OCI-LY7 (cell line): ENCODE measurements around the gene TMEM54. TPM values are rescaled to one million over a fixed set of nuclear protein-coding genes. Genes with fewer than 3 reads are reported as not detected.

Experiments
- BruUV-seq: library from RNA; stranded (reverse); fragments of 400-500 nt; replicated peaks from 2 replicates; lab custom pipeline; 2021; lab: Mats Ljungman, UMichigan
- CTCF ChIA-PET: fragments of 300-600 bp; sonication (Branson Sonifier 250); formaldehyde crosslinking; loops from one replicate; lab custom pipeline; 2022; ENCODE audit warnings: antibody characterized with exemption; ENCODE audit not compliant: unreplicated experiment; lab: Charles Lee
- POLR2A ChIA-PET: fragments of 300-600 bp; sonication (Branson Sonifier 250); formaldehyde crosslinking; loops from one replicate; lab custom pipeline; 2022; ENCODE audit warnings: antibody characterized with exemption; lab: Charles Lee
- DNase-seq: peaks from one replicate; pipeline ENCODE4 v3.0.0-alpha.2; 2015; ENCODE audit warnings: low spot score
- H2AFZ ChIP-seq: fragments of 200-600 bp; sonication (generic), shearing (Covaris generic); 2 replicates; pipeline ENCODE4 v1.6.1; 2014; ENCODE audit warnings: mild to moderate bottlenecking, antibody characterized with exemption, low read length, moderate library complexity
- H3K27ac ChIP-seq: fragments of 200-600 bp; sonication (generic); 2 replicates; pipeline ENCODE4 v1.5.1; 2014; ENCODE audit warnings: mixed run types, low read depth, mild to moderate bottlenecking, moderate library complexity, low read length, inconsistent platforms; ENCODE audit not compliant: poor library complexity, severe bottlenecking
- H3K36me3 ChIP-seq: fragments of 200-600 bp; sonication (generic); 2 replicates; pipeline ENCODE4 v1.6.1; 2014; ENCODE audit warnings: mild to moderate bottlenecking, antibody characterized with exemption, low read length, moderate library complexity, mixed read lengths; ENCODE audit not compliant: insufficient read depth
- H3K4me1 ChIP-seq: fragments of 200-600 bp; sonication (generic); 2 replicates; pipeline ENCODE4 v1.5.1; 2014; ENCODE audit warnings: mild to moderate bottlenecking, low read length; ENCODE audit not compliant: insufficient read depth, poor library complexity, severe bottlenecking
- H3K4me2 ChIP-seq: fragments of 200-600 bp; sonication (generic); 2 replicates; pipeline ENCODE4 v1.6.1; 2014; ENCODE audit warnings: mild to moderate bottlenecking, low read length
- H3K4me3 ChIP-seq: fragments of 200-600 bp; sonication (generic); 2 replicates; pipeline ENCODE4 v1.5.1; 2014; ENCODE audit warnings: mild to moderate bottlenecking, low read depth, low read length; ENCODE audit not compliant: poor library complexity, severe bottlenecking
- H3K79me2 ChIP-seq: fragments of 200-600 bp; sonication (generic); 2 replicates; pipeline ENCODE4 v1.6.1; 2016; ENCODE audit warnings: low read depth, mild to moderate bottlenecking, low read length, moderate library complexity, mixed read lengths; ENCODE audit not compliant: insufficient read depth
- H3K9me2 ChIP-seq: fragments of 200-600 bp; sonication (generic); 2 replicates; pipeline ENCODE4 v1.6.1; 2016; ENCODE audit warnings: mild to moderate bottlenecking, low read length, mixed read lengths; ENCODE audit not compliant: insufficient read depth
- H3K9me3 ChIP-seq: fragments of 200-600 bp; sonication (generic); 2 replicates; pipeline ENCODE4 v1.6.1; 2014; ENCODE audit warnings: mild to moderate bottlenecking, mixed run types, low read length, mixed read lengths
- H4K20me1 ChIP-seq: fragments of 200-600 bp; sonication (generic); 2 replicates; pipeline ENCODE4 v1.6.1; 2014; ENCODE audit warnings: mild to moderate bottlenecking, antibody characterized with exemption, low read length, moderate library complexity, mixed read lengths; ENCODE audit not compliant: insufficient read depth
- EZH2phosphoT487 ChIP-seq: fragments of 200-600 bp; sonication (generic); IDR thresholded peaks from 2 replicates; pipeline ENCODE4 v1.6.1; 2018; ENCODE audit warnings: low read depth, borderline replicate concordance, mild to moderate bottlenecking, mixed run types, antibody characterized with exemption, low read length, moderate library complexity, mixed read lengths
- intact Hi-C: fragments of 100-400 bp; cut with micrococcal nuclease; formaldehyde crosslinking; loops from one replicate; pipeline ENCODE4 v1.10.0; 2022; ENCODE audit not compliant: unreplicated experiment
- total RNA-seq, 2 experiments: library from RNA; depleted of rRNA in 1 of 2; stranded (reverse); fragments of >200 nt in 1 of 2; shearing (Covaris generic) in 1 of 2; gene quantifications; 2 replicates each; pipeline ENCODE4 v1.2.3, GENCODE V29; 2014 to 2022
- TF ChIP-seq, protein P1 (sequence below): fragments of 200-600 bp; sonication (generic); conservative IDR thresholded peaks from 2 replicates; pipeline ENCODE4 v1.5.1; 2014; ENCODE audit warnings: mild to moderate bottlenecking, antibody characterized with exemption, low read length, moderate library complexity, mixed read lengths

The TMEM54 gene
- total RNA-seq, 2 experiments from 2014 or later: 0.93 to 3.1 TPM

DNA sequence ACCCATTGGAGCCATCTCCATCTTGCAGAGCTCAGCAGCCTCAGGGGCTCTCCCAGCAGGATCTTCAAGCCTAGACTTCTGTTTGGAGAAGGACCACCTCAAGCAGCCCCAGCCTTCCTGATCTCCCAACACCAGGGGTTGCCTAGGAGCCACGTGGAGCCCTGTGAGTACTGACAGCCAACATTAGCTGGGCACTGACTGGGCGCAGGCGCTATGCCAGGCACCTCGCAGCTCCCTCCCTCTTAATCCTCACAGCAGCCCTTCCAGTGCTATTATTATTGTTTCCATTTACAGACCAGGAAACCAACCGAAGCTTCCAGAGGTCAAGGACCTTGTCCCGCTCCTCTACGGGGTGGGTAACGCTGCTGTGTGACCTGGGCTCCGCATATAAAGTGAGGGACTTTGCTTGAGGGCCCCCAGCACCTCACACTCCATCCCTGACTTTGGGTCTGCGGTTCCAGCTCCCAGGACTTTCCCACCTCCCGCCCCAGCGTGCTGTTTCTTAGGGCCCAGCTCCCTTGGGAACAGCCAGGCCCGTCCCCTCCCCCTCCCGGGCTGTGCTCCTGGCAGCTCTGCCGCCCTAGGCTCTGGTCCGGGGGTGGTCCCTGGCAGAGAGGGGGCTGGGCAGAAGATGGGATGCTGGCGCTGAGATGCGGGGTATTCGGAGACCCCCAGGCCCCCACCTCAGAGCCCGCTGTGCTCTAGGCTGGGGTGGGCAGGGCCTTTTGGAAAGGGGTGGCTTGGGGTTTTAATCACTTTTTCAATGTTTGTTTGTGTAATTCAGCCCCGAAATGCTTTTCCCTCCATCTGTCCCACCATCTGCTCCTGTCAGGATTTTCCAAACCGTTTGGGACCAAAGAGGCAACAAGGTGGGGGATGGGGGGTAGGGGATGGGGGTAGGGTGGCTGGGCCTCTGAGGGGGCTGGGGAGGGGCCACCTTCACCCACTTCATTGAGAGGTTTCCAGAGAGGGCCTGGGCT is 19.0 kb downstream of the TMEM54 start:
- no TSS peak for BruUV-seq
- CTCF ChIA-PET: no interaction called here
- no peak for TF ChIP-seq EZH2phosphoT487
- TF ChIP-seq, protein P1, sequence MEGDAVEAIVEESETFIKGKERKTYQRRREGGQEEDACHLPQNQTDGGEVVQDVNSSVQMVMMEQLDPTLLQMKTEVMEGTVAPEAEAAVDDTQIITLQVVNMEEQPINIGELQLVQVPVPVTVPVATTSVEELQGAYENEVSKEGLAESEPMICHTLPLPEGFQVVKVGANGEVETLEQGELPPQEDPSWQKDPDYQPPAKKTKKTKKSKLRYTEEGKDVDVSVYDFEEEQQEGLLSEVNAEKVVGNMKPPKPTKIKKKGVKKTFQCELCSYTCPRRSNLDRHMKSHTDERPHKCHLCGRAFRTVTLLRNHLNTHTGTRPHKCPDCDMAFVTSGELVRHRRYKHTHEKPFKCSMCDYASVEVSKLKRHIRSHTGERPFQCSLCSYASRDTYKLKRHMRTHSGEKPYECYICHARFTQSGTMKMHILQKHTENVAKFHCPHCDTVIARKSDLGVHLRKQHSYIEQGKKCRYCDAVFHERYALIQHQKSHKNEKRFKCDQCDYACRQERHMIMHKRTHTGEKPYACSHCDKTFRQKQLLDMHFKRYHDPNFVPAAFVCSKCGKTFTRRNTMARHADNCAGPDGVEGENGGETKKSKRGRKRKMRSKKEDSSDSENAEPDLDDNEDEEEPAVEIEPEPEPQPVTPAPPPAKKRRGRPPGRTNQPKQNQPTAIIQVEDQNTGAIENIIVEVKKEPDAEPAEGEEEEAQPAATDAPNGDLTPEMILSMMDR: no peak
- no peak overlapping the region for H2AFZ ChIP-seq
- H3K4me3 ChIP-seq: no peak overlapping the region
- POLR2A ChIA-PET: no interaction called here
- no peaks in the 10 kb centered on the region for H3K9me2 ChIP-seq
- intact Hi-C loops: no loop called here
- no peak for DNase-seq
- H3K27ac ChIP-seq: no peak overlapping the region
- no peaks in the 10 kb centered on the region for H3K9me3 ChIP-seq
- no peaks in the 10 kb centered on the region for H3K4me1 ChIP-seq
- no peaks in the 10 kb centered on the region for H4K20me1 ChIP-seq
- no peak overlapping the region for H3K4me2 ChIP-seq
- H3K79me2 ChIP-seq: no peaks in the 10 kb centered on the region
- H3K36me3 ChIP-seq: no peaks in the 10 kb centered on the region

DNA sequence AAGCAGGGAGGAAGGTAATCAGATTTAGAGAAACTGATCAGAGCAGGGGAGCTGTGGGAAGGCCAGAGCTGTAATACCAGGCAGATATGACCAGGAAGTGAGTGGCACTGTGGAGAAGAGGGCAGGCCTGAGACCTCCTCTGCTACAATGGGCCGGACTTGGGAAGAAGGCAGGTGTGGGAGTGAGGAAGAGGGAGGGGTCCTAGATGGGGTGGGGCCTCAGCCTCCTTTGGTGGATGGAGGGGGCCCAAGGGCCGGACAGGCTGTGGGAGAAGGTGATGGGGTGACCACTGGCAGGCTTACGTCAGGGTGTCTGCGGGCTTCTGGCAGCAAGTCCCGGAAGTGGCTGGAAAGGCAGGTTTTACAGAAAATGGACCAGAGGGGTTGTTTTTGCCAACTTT is 19.9 kb downstream of the TMEM54 start:
- H3K36me3 ChIP-seq: no peaks in the 10 kb centered on the region
- no peak overlapping the region for H3K4me3 ChIP-seq
- no peaks in the 10 kb centered on the region for H4K20me1 ChIP-seq
- H3K9me3 ChIP-seq: no peaks in the 10 kb centered on the region
- H3K79me2 ChIP-seq: no peaks in the 10 kb centered on the region
- ChIA-PET POLR2A (no interaction called here), CTCF (no interaction called here)
- H3K9me2 ChIP-seq: no peaks in the 10 kb centered on the region
- intact Hi-C loops: no loop called here
- H3K4me1 ChIP-seq: peaks cover 6% of the 10 kb centered on the region
- BruUV-seq: no TSS peak
- TF ChIP-seq EZH2phosphoT487: no peak
- TF ChIP-seq, protein P1: no peak
- no peak overlapping the region for H3K27ac ChIP-seq
- DNase-seq: no peak
- H3K4me2 ChIP-seq: no peak overlapping the region
- no peak overlapping the region for H2AFZ ChIP-seq

DNA sequence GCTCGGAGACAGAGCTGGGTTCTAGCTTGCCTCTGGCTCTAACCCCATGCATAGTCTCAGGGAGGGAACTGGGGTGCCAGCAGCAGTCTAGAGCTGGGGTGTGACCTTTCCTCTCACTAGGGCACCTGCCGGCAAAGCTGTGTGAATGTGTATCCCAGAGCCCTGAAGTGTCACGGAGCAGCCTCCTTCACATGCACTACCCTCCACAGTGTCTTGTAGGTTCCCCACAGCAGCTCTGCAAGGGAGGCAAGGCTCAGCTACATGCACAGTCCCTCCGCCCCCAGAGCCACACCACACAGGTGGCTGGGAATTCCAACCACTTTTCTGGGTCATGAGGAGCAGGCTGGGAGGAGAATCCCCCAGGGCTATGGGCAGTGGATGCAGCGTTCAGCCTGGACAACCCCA is 22.6 kb downstream of the TMEM54 start:
- Histone ChIP-seq H3K4me1 (peaks cover 18% of the 10 kb centered on the region), H3K4me2 (no peak overlapping the region), H3K9me2 (no peaks in the 10 kb centered on the region), H3K4me3 (no peak overlapping the region), H3K79me2 (no peaks in the 10 kb centered on the region), H4K20me1 (no peaks in the 10 kb centered on the region), H3K27ac (no peak overlapping the region), H3K9me3 (no peaks in the 10 kb centered on the region), H3K36me3 (no peaks in the 10 kb centered on the region), H2AFZ (no peak overlapping the region)
- intact Hi-C loops: no loop called here
- no TSS peak for BruUV-seq
- ChIA-PET POLR2A (no interaction called here), CTCF (no interaction called here)
- TF ChIP-seq, protein P1: no peak
- no peak for TF ChIP-seq EZH2phosphoT487
- no peak for DNase-seq
